BJ (cell line): ENCODE results near the gene BIVM. TPM values are rescaled to one million over a fixed set of nuclear protein-coding genes. Genes with fewer than 3 reads are reported as not detected.

Experiments used
- CTCF ChIA-PET: fragments of 350-600 bp; formaldehyde crosslinking; extraction: SDS; loops from one replicate; lab custom pipeline; 2021; ENCODE audit warnings: antibody characterized with exemption, inconsistent platforms; lab: Yijun Ruan, JAX
- POLR2A ChIA-PET: fragments of 300-600 bp; sonication (Branson Sonifier 250); formaldehyde crosslinking; extraction: SDS; loops from one replicate; lab custom pipeline; 2021; ENCODE audit warnings: antibody characterized with exemption; lab: Charles Lee
- DNase-seq: peaks from one replicate; pipeline ENCODE4 v3.0.0-alpha.2; 2011; ENCODE audit warnings: low read depth
- H3K27me3 ChIP-seq: 2 replicates; pipeline ENCODE4 v1.6.0; 2011; ENCODE audit warnings: low read length; ENCODE audit not compliant: control insufficient read depth, insufficient read depth
- H3K36me3 ChIP-seq: 2 replicates; pipeline ENCODE4 v1.5.1; 2011; ENCODE audit warnings: low read length; ENCODE audit not compliant: control insufficient read depth, insufficient read depth
- H3K4me3 ChIP-seq: 2 replicates; pipeline ENCODE4 v1.5.1; 2011; ENCODE audit warnings: low read depth, mild to moderate bottlenecking, control low read depth, low read length
- polyA plus RNA-seq: library from polyadenylated mRNA; depleted of rRNA; stranded (reverse); fragments of >200 nt; gene quantifications from 2 replicates; pipeline ENCODE4 v1.2.3, GENCODE V29; 2011
- TF ChIP-seq, protein P1 (sequence below): IDR thresholded peaks from 2 replicates; pipeline ENCODE4 v1.5.1; 2011; ENCODE audit warnings: low read depth, mild to moderate bottlenecking, control low read depth, inconsistent platforms, low read length, moderate library complexity; ENCODE audit not compliant: insufficient read depth

The BIVM gene
- polyA plus RNA-seq, 1 experiment = 9.5 TPM

GRCh38 chr13:102763741-102764140 lies 35.2 kb upstream of the BIVM start:
- no peak for DNase-seq
- POLR2A ChIA-PET = no interaction called here

GRCh38 chr13:102768909-102769308 lies 30.0 kb upstream of the BIVM start:
- TF ChIP-seq, protein P1, sequence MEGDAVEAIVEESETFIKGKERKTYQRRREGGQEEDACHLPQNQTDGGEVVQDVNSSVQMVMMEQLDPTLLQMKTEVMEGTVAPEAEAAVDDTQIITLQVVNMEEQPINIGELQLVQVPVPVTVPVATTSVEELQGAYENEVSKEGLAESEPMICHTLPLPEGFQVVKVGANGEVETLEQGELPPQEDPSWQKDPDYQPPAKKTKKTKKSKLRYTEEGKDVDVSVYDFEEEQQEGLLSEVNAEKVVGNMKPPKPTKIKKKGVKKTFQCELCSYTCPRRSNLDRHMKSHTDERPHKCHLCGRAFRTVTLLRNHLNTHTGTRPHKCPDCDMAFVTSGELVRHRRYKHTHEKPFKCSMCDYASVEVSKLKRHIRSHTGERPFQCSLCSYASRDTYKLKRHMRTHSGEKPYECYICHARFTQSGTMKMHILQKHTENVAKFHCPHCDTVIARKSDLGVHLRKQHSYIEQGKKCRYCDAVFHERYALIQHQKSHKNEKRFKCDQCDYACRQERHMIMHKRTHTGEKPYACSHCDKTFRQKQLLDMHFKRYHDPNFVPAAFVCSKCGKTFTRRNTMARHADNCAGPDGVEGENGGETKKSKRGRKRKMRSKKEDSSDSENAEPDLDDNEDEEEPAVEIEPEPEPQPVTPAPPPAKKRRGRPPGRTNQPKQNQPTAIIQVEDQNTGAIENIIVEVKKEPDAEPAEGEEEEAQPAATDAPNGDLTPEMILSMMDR = no peak
- CTCF ChIA-PET = interaction anchor here (0.7 to 2.5 kb wide), 7 partner anchors 12 to 197 kb away, joined by 3 to 9 read pairs (median 4); no protein-coding TSS in a partner anchor
- no peak overlapping the region for H3K4me3 ChIP-seq
- POLR2A ChIA-PET = no interaction called here
- no peaks in the 10 kb centered on the region for H3K27me3 ChIP-seq
- no peak for DNase-seq
- H3K36me3 ChIP-seq = no peaks in the 10 kb centered on the region

More at GRCh38 chr13:102763741-102764140, 35.2 kb upstream of the BIVM start:
- H3K36me3 ChIP-seq = no peaks in the 10 kb centered on the region
- no peaks in the 10 kb centered on the region for H3K27me3 ChIP-seq
- CTCF ChIA-PET = no interaction called here
- H3K4me3 ChIP-seq = no peak overlapping the region
- TF ChIP-seq, protein P1 = no peak

GRCh38 chr13:102769679-102770078 lies 29.2 kb upstream of the BIVM start:
- DNase-seq = no peak
- POLR2A ChIA-PET = no interaction called here

GRCh38 chr13:102770435-102770834 lies 28.5 kb upstream of the BIVM start:
- no peak for DNase-seq
- ChIA-PET POLR2A (no interaction called here), CTCF (interaction anchor here (0.9 to 2.5 kb wide), 4 partner anchors 13 to 189 kb away, joined by 3 to 6 read pairs (median 4); no protein-coding TSS in a partner anchor)
- TF ChIP-seq, protein P1 = no peak
- no peaks in the 10 kb centered on the region for H3K27me3 ChIP-seq
- no peaks in the 10 kb centered on the region for H3K36me3 ChIP-seq
- H3K4me3 ChIP-seq = no peak overlapping the region

More at GRCh38 chr13:102769679-102770078, 29.2 kb upstream of the BIVM start:
- CTCF ChIA-PET = interaction anchor here (0.9 to 2.5 kb wide), 7 partner anchors 12 to 198 kb away, joined by 3 to 9 read pairs (median 4); no protein-coding TSS in a partner anchor
- no peaks in the 10 kb centered on the region for H3K27me3 ChIP-seq
- TF ChIP-seq, protein P1 = no peak
- no peak overlapping the region for H3K4me3 ChIP-seq
- H3K36me3 ChIP-seq = no peaks in the 10 kb centered on the region

GRCh38 chr13:102771298-102772041 lies 27.4 kb upstream of the BIVM start:
- ChIA-PET CTCF (interaction anchor here (0.6 to 1.1 kb wide), 2 partner anchors 29 to 46 kb away, joined by 3 read pairs; no protein-coding TSS in a partner anchor), POLR2A (no interaction called here)
- H3K27me3 ChIP-seq = no peaks in the 10 kb centered on the region
- no peak for DNase-seq
- H3K4me3 ChIP-seq = no peak overlapping the region
- H3K36me3 ChIP-seq = no peaks in the 10 kb centered on the region
- TF ChIP-seq, protein P1 = no peak
